Rectal smooth muscle tissue (tissue), 1 donor: ENCODE results near the gene SLC44A4.

Source experiments
- H3K27ac ChIP-seq: one replicate; pipeline ENCODE4 v1.7.0; 2013; ENCODE audit warnings: low read depth, low read length, inconsistent platforms
- H3K27me3 ChIP-seq: one replicate; pipeline ENCODE4 v1.7.0; 2013; ENCODE audit warnings: low read length; ENCODE audit not compliant: control insufficient read depth, insufficient read depth
- H3K36me3 ChIP-seq: one replicate; pipeline ENCODE4 v1.7.0; 2013; ENCODE audit warnings: low read length; ENCODE audit not compliant: control insufficient read depth, insufficient read depth
- H3K4me1 ChIP-seq: one replicate; pipeline ENCODE4 v1.7.0; 2013; ENCODE audit warnings: low read length; ENCODE audit not compliant: control insufficient read depth, insufficient read depth
- H3K4me3 ChIP-seq: one replicate; pipeline ENCODE4 v1.7.0; 2013; ENCODE audit warnings: low read length
- H3K9ac ChIP-seq: one replicate; pipeline ENCODE4 v1.7.0; 2013; ENCODE audit warnings: low read length

SLC44A4 gene

GRCh38 chr6:31883676-31884075, 4.9 kb upstream of the SLC44A4 start:
- no peak overlapping the region for H3K27ac ChIP-seq
- H3K4me3 ChIP-seq, result no peak overlapping the region
- H3K9ac ChIP-seq, result no peak overlapping the region
- no peaks in the 10 kb centered on the region for H3K27me3 ChIP-seq
- H3K4me1 ChIP-seq, result no peaks in the 10 kb centered on the region
- peaks cover 57% of the 10 kb centered on the region for H3K36me3 ChIP-seq

DNA sequence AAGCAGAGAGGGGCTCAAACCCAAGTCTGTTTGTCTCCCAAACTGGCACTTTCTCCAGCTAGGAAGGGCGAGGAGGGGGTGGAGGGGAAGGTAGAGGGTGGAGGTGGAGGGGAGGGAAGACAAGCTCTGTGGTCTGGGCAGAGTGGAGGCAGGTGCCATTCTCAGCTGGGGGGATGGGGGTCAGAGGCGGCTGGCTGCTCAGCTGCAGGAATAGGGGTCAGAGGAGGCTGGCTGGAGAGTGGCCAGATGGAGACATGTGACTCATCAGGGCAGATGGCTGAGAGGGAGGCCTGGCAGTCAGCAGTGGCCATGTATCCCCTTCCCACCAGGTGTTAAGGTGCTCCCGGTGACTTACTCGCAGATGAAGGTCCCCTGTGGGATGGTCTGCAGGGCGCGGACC, 3.5 kb upstream of the SLC44A4 start:
- Histone ChIP-seq H3K36me3 (peaks cover 46% of the 10 kb centered on the region), H3K4me3 (no peak overlapping the region), H3K27me3 (no peaks in the 10 kb centered on the region), H3K4me1 (no peaks in the 10 kb centered on the region), H3K9ac (no peak overlapping the region), H3K27ac (no peak overlapping the region)

GRCh38 chr6:31881136-31881859, 2.5 kb upstream of the SLC44A4 start:
- H3K27ac ChIP-seq, result no peak overlapping the region
- no peaks in the 10 kb centered on the region for H3K4me1 ChIP-seq
- peaks cover 35% of the 10 kb centered on the region for H3K36me3 ChIP-seq
- no peak overlapping the region for H3K9ac ChIP-seq
- H3K27me3 ChIP-seq, result no peaks in the 10 kb centered on the region
- H3K4me3 ChIP-seq, result no peak overlapping the region

DNA sequence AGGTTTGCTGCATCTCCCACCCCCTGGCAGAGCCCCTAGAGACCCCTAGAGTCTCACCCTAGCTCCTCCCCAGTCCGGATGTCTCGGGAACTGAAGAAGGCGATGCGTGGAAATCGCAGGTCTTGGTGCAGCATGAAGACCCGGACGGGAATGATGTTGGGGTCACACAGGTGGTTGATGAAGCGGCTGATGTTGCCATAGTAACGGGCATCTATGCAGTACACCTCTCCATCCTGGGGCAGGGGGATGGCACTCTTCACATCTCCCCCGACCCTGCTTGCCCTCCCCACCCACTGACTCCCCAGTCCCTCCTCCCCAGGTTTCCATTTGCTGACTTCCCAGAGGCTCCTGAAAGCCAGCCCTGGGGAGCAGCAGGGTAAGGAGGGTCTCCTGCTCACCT, 1.8 kb upstream of the SLC44A4 start:
- no peak overlapping the region for H3K9ac ChIP-seq
- H3K27me3 ChIP-seq, result no peaks in the 10 kb centered on the region
- H3K4me1 ChIP-seq, result no peaks in the 10 kb centered on the region
- H3K27ac ChIP-seq, result no peak overlapping the region
- no peak overlapping the region for H3K4me3 ChIP-seq
- H3K36me3 ChIP-seq, result peaks cover 33% of the 10 kb centered on the region

DNA sequence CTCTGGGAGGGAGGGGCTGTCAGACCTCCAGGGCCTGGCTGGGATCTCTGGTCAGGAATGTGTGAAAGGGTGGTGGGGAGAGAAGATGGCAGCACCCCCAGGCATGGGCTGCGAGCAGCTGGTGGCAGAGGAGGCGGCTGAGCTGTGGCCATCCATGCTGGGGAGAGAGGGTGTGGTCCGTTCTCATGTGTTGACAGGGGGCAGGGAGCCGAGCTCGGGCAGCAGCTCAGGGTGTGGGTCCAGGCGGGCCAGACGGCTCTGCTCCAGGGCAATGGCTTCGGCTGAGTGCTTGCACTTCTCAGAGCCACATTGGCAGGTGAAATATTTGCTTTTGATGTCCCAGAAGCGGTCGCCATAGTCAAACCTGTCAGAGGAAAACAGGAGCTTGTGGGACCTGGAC, 1.1 kb upstream of the SLC44A4 start:
- Histone ChIP-seq H3K4me3 (no peak overlapping the region), H3K4me1 (no peaks in the 10 kb centered on the region), H3K9ac (no peak overlapping the region), H3K27ac (no peak overlapping the region), H3K27me3 (no peaks in the 10 kb centered on the region), H3K36me3 (peaks cover 33% of the 10 kb centered on the region)

- H3K36me3 ChIP-seq, result peaks cover 28% of the 10 kb centered on the region
- no peak overlapping the region for H3K4me3 ChIP-seq
- no peak overlapping the region for H3K9ac ChIP-seq
- H3K4me1 ChIP-seq, result no peaks in the 10 kb centered on the region
- no peaks in the 10 kb centered on the region for H3K27me3 ChIP-seq
- H3K27ac ChIP-seq, result no peak overlapping the region
Measured at GRCh38 chr6:31879143-31879542, 346 bp upstream of the SLC44A4 start.

DNA sequence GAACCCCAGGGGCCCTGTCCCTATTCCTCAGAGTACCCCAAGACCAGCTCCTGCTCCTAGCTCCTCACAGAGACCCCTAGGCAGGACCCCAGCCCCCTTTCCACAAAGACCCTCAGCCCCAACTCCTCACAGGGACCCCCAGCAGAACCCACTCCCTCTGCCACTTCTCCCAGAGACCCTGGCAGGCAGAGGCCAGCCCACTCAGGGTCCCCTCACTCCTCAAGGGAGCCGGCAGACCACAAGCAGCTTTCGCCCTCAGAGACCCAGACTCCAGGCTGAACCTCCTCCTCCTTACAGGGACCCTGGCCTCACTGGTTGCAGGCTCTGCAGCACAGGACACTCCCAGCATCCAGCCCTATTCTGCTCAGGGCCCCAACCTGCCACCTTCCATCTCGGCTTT, 575 bp downstream of the SLC44A4 start:
- H3K4me3 ChIP-seq, result peak overlapping the region; percentile 69
- peaks cover 22% of the 10 kb centered on the region for H3K36me3 ChIP-seq
- H3K4me1 ChIP-seq, result no peaks in the 10 kb centered on the region
- no peaks in the 10 kb centered on the region for H3K27me3 ChIP-seq
- no peak overlapping the region for H3K27ac ChIP-seq
- H3K9ac ChIP-seq, result peak overlapping the region; percentile 83

- Histone ChIP-seq H3K9ac (peak overlapping the region; percentile 83), H3K4me1 (no peaks in the 10 kb centered on the region), H3K4me3 (peak overlapping the region; percentile 69), H3K27me3 (no peaks in the 10 kb centered on the region), H3K27ac (no peak overlapping the region), H3K36me3 (peaks cover 19% of the 10 kb centered on the region)
Measured at GRCh38 chr6:31877651-31878161, 1.1 kb downstream of the SLC44A4 start.

DNA sequence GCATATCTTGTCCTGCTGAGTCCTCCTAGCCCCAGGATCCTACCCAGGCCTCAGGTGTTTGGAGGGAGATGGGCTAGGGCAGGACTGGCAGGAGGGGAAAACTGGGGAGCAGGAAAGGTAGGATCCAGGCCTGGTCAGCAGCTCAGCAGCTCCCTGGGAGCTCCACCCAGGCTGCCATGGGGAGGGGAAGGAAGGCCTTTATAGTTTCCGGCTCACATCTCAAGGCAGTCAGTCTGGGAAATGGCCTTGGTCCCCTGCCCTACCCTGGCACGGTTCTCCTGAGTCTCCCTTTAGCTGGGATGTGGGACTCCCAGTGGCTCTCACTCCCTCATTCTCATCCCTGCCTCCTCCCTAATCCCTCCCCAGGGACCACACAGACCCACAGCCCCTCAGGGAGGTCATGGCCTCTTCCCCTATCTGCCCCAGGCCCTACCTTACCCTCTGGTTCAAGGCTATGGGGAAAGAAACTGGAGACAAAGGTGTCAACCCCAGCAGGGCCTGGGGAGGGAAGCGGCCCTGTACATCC, 1.6 kb downstream of the SLC44A4 start:
- Histone ChIP-seq H3K36me3 (peaks cover 14% of the 10 kb centered on the region), H3K27me3 (no peaks in the 10 kb centered on the region), H3K4me1 (no peaks in the 10 kb centered on the region), H3K27ac (no peak overlapping the region), H3K4me3 (peak overlapping the region; percentile 34), H3K9ac (no peak overlapping the region)

DNA sequence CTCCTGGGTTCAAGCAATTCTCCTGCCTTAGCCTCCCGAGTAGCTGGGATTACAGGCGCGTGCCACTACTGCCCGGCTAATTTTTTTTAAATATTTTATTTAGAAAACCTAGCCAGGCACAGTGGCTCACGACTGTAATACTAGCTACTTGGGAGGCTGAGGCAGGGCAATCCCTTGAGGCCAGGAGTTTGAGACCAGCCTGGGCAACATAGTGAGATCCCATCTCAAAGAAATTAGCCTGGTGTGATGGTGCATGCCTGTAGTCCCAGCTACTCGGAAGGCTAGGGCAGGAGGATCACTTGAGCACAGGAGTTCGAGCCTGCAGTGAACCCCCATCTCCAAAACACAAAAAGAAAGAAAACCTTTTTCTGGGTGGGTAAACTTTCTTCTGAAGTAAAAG, 2.4 kb downstream of the SLC44A4 start:
- Histone ChIP-seq H3K27ac (no peak overlapping the region), H3K27me3 (no peaks in the 10 kb centered on the region), H3K4me1 (no peaks in the 10 kb centered on the region), H3K36me3 (peaks cover 10% of the 10 kb centered on the region), H3K9ac (no peak overlapping the region), H3K4me3 (no peak overlapping the region)

GRCh38 chr6:31875877-31876276, 2.9 kb downstream of the SLC44A4 start:
- H3K36me3 ChIP-seq, result peaks cover 5% of the 10 kb centered on the region
- no peak overlapping the region for H3K27ac ChIP-seq
- H3K4me3 ChIP-seq, result no peak overlapping the region
- no peaks in the 10 kb centered on the region for H3K4me1 ChIP-seq
- H3K9ac ChIP-seq, result no peak overlapping the region
- no peaks in the 10 kb centered on the region for H3K27me3 ChIP-seq

GRCh38 chr6:31874836-31875572, 3.8 kb downstream of the SLC44A4 start:
- Histone ChIP-seq H3K27ac (no peak overlapping the region), H3K9ac (no peak overlapping the region), H3K36me3 (no peaks in the 10 kb centered on the region), H3K4me3 (no peak overlapping the region), H3K27me3 (no peaks in the 10 kb centered on the region), H3K4me1 (no peaks in the 10 kb centered on the region)
